ENCODE measurements around the gene NREP. TPM values are rescaled to one million over a fixed set of nuclear protein-coding genes. Genes with fewer than 3 reads are reported as not detected.

NREP gene
- total RNA-seq, 1 donor from 2014 or later: 6.1 TPM

DNA sequence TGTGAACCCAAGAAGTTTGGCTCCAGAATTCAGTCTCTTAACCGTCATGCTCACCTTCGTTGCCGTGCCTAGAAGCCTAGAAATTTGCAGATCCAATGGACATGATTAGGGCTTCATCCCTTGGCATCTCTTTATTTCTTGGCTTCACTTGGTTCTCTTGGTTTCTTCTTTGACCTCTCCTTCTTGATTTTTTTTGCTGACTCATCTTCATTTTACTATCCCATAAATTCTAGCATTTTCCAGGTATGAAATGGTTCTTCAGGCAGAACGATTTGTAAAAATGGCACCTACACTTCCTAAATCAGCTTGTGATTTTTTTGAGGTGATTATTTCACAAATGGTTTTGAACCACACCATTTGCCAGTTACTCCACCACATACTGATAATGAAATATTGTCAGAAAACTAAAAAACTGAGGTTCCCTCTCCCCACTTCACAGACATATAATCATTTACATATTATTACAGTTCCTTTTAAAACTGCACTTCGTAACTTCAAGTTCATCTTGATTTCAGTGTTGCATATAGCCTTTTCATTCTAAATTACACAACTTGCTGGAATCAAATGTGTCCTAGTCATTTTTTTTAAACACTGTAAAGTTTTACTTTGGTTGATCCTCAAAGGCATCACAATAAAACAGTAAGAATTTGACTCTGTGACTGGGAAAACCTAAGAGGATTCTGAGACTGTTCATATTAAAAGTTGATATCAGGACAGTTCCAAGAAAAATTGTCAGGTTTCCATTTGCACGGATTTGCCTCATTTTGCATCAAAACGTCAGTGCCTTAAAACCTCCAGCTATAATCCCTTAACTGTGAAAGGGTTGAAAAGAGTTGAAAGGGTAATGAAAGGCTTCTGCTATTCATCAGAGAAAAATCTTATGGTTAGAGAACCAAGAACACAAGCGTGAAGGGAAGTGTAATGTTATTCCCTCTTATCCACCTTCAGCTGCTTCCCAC lies 8.9 kb upstream of the NREP start:
- H3K36me3 ChIP-seq: no peaks in the 10 kb centered on the region
- no peak overlapping the region for H3K4me3 ChIP-seq
- no peak for DNase-seq (ENCODE audit: extremely low spot score in 2 of 2)
- intact Hi-C loops (cut with DNase I): no loop called here
- no peaks in the 10 kb centered on the region for H3K9me3 ChIP-seq
- no peaks in the 10 kb centered on the region for H3K27me3 ChIP-seq
- no peak for TF ChIP-seq POLR2A (IDR thresholded peaks at IDR 0.05)
- TF ChIP-seq, protein P1, sequence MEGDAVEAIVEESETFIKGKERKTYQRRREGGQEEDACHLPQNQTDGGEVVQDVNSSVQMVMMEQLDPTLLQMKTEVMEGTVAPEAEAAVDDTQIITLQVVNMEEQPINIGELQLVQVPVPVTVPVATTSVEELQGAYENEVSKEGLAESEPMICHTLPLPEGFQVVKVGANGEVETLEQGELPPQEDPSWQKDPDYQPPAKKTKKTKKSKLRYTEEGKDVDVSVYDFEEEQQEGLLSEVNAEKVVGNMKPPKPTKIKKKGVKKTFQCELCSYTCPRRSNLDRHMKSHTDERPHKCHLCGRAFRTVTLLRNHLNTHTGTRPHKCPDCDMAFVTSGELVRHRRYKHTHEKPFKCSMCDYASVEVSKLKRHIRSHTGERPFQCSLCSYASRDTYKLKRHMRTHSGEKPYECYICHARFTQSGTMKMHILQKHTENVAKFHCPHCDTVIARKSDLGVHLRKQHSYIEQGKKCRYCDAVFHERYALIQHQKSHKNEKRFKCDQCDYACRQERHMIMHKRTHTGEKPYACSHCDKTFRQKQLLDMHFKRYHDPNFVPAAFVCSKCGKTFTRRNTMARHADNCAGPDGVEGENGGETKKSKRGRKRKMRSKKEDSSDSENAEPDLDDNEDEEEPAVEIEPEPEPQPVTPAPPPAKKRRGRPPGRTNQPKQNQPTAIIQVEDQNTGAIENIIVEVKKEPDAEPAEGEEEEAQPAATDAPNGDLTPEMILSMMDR (IDR thresholded peaks at IDR 0.05): no peak
- TF ChIP-seq POLR2AphosphoS5 (IDR thresholded peaks at IDR 0.05; ENCODE audit: insufficient read depth in 1 of 2, low read depth in 1 of 2): no peak
- H3K27ac ChIP-seq: no peak overlapping the region
- H3K4me1 ChIP-seq: no peaks in the 10 kb centered on the region

GRCh38 chr5:111764019-111764418 lies 7.0 kb upstream of the NREP start:
- no peak for DNase-seq (ENCODE audit: extremely low spot score in 2 of 2)
- intact Hi-C loops (cut with DNase I): no loop called here
- no peaks in the 10 kb centered on the region for H3K4me1 ChIP-seq

GRCh38 chr5:111762895-111763294 lies 5.9 kb upstream of the NREP start:
- Histone ChIP-seq H3K9me3 (no peaks in the 10 kb centered on the region), H3K4me1 (no peaks in the 10 kb centered on the region), H3K27ac (no peak overlapping the region), H3K36me3 (no peaks in the 10 kb centered on the region), H3K4me3 (no peak overlapping the region), H3K27me3 (no peaks in the 10 kb centered on the region)
- no peak for DNase-seq (ENCODE audit: extremely low spot score in 2 of 2)
- TF ChIP-seq POLR2AphosphoS5 (IDR thresholded peaks at IDR 0.05; ENCODE audit: insufficient read depth in 1 of 2, low read depth in 1 of 2) (no peak), POLR2A (IDR thresholded peaks at IDR 0.05) (no peak)
- TF ChIP-seq, protein P1 (IDR thresholded peaks at IDR 0.05): no peak
- intact Hi-C loops (cut with DNase I): no loop called here

More at GRCh38 chr5:111764019-111764418, 7.0 kb upstream of the NREP start:
- Histone ChIP-seq H3K27ac (no peak overlapping the region), H3K9me3 (no peaks in the 10 kb centered on the region), H3K36me3 (no peaks in the 10 kb centered on the region), H3K4me3 (no peak overlapping the region), H3K27me3 (no peaks in the 10 kb centered on the region)
- TF ChIP-seq POLR2A (IDR thresholded peaks at IDR 0.05) (no peak), POLR2AphosphoS5 (IDR thresholded peaks at IDR 0.05; ENCODE audit: insufficient read depth in 1 of 2, low read depth in 1 of 2) (no peak)
- TF ChIP-seq, protein P1 (IDR thresholded peaks at IDR 0.05): no peak

DNA sequence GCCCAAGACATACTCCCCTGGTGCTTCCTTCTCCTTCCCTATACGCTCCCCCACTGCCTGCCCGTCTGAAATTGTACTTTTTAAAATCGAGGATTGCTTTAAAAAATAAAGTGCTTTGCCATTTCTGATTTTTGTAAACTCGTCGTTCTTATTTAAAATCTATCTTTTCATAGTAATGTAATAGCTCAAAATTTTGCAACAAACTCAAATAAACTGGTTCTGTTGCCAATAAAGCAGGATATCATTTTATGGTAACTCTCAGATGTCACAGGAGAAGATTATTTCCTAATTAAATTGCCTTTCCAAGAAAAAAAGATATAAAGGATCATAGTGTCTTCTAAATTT lies 1.3 kb upstream of the NREP start:
- Histone ChIP-seq H3K9me3 (no peaks in the 10 kb centered on the region), H3K36me3 (no peaks in the 10 kb centered on the region), H3K27me3 (no peaks in the 10 kb centered on the region), H3K27ac (peak overlapping the region; percentile 87), H3K4me1 (peaks cover 16% of the 10 kb centered on the region), H3K4me3 (peak overlapping the region; percentile 55 to 59)
- intact Hi-C loops (cut with DNase I): no loop called here
- no peak for DNase-seq (ENCODE audit: extremely low spot score in 2 of 2)
- no peak for TF ChIP-seq POLR2AphosphoS5 (IDR thresholded peaks at IDR 0.05; ENCODE audit: insufficient read depth in 1 of 2, low read depth in 1 of 2)

GRCh38 chr5:111757355-111758283 lies 625 bp upstream of the NREP start:
- intact Hi-C loops (cut with DNase I): no loop called here

More at GRCh38 chr5:111757355-111758283, 625 bp upstream of the NREP start:
- H3K9me3 ChIP-seq: no peaks in the 10 kb centered on the region
- DNase-seq (ENCODE audit: extremely low spot score in 2 of 2): no peak
- H3K4me3 ChIP-seq: peak overlapping the region; percentile 55 to 59
- H3K27ac ChIP-seq: peak overlapping the region; percentile 87
- H3K27me3 ChIP-seq: no peaks in the 10 kb centered on the region
- TF ChIP-seq POLR2AphosphoS5 (IDR thresholded peaks at IDR 0.05; ENCODE audit: insufficient read depth in 1 of 2, low read depth in 1 of 2): peak in 1 of 2 donors; percentile 73
- TF ChIP-seq, protein P1 (IDR thresholded peaks at IDR 0.05): no peak
- no peak for TF ChIP-seq POLR2A (IDR thresholded peaks at IDR 0.05)
- no peaks in the 10 kb centered on the region for H3K36me3 ChIP-seq
- peaks cover 16% of the 10 kb centered on the region for H3K4me1 ChIP-seq
